ENCODE results near the gene LRMDA.

Gene LRMDA

DNA sequence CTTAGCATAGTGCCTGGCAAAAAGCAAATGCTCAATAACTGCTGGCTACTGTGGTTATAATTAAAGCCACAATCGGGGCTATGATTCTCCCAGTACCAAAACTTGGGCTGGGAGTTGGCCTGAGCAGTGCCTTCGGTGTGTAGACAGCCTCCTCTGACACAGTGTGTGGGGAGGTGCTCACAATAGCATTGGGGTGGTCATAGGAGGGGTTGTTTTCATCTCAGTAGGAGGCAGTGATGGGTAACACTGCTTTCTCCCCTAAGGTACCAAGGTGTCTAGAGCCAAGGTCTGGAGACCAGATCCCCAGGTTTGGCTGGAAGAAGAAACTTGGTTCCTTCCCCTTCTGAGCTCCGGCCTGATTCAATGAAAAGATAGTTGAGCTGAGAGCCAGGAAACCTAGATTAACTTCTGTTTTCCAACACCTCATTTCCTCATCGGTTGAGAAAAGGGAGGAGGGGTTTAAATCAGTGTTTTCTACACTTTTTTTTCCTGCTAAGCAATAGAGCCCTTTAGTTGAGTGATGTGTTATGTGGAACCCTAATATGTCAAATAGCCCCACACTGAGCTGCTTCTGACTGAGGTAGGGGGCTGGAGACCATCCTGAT, 68.2 kb downstream of the LRMDA start:
- Histone ChIP-seq H3K4me1 (ENCODE audit: insufficient read depth, low read length, poor library complexity, severe bottlenecking) (no peaks in the 10 kb centered on the region), H3K79me2 (ENCODE audit: insufficient read depth, low read length) (no peaks in the 10 kb centered on the region), H3F3A (ENCODE audit: low read depth) (no peaks in the 10 kb centered on the region), H3K9me3 (ENCODE audit: insufficient read depth, low read depth, low read length) (no peaks in the 10 kb centered on the region), H3K9me2 (replicated peaks; ENCODE audit: low read depth, low read length) (no peaks in the 10 kb centered on the region), H3K4me3 (ENCODE audit: low read length, poor library complexity, severe bottlenecking) (no peak overlapping the region), H2AFZ (ENCODE audit: low read length) (no peak overlapping the region), H3K4me2 (ENCODE audit: low read depth, low read length, poor library complexity, severe bottlenecking) (no peak overlapping the region), H3K36me3 (ENCODE audit: insufficient read depth, low read length) (no peaks in the 10 kb centered on the region), H4K20me1 (ENCODE audit: insufficient read depth, low read length, poor library complexity, severe bottlenecking) (no peaks in the 10 kb centered on the region), H3K9ac (ENCODE audit: low read depth, low read length, poor library complexity, severe bottlenecking) (no peak overlapping the region), H3K27me3 (ENCODE audit: insufficient read depth, low read length, poor library complexity, severe bottlenecking) (no peaks in the 10 kb centered on the region)
- TF ChIP-seq, protein P1, sequence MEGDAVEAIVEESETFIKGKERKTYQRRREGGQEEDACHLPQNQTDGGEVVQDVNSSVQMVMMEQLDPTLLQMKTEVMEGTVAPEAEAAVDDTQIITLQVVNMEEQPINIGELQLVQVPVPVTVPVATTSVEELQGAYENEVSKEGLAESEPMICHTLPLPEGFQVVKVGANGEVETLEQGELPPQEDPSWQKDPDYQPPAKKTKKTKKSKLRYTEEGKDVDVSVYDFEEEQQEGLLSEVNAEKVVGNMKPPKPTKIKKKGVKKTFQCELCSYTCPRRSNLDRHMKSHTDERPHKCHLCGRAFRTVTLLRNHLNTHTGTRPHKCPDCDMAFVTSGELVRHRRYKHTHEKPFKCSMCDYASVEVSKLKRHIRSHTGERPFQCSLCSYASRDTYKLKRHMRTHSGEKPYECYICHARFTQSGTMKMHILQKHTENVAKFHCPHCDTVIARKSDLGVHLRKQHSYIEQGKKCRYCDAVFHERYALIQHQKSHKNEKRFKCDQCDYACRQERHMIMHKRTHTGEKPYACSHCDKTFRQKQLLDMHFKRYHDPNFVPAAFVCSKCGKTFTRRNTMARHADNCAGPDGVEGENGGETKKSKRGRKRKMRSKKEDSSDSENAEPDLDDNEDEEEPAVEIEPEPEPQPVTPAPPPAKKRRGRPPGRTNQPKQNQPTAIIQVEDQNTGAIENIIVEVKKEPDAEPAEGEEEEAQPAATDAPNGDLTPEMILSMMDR (conservative IDR thresholded peaks at IDR 0.05; ENCODE audit: low read length), result no peak
- TF ChIP-seq EZH2phosphoT487 (IDR thresholded peaks at IDR 0.05; ENCODE audit: borderline replicate concordance), result no peak

DNA sequence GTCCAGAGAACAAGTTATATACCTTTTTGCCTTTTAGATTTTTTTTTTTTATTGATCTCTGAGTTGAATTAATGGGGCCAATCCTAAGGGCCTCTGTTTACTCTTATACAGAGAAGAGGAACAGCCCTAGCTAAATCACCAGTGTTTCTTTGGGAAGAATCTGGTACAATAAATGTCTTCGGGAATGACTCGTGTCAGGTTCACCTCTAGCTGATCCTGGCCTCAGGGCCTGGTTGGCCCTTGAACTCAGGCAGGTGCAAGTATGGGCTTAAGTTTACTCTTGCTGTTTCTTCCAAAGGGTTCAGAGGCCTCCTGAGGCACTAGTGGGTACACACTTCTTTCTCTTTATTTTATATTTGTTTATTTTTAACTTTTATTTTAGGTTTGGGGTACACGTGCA, 71.0 kb downstream of the LRMDA start:
- Histone ChIP-seq H3K4me1 (ENCODE audit: insufficient read depth, low read length, poor library complexity, severe bottlenecking) (peaks cover 8% of the 10 kb centered on the region), H3K9me3 (ENCODE audit: insufficient read depth, low read depth, low read length) (no peaks in the 10 kb centered on the region), H2AFZ (ENCODE audit: low read length) (no peak overlapping the region)

DNA sequence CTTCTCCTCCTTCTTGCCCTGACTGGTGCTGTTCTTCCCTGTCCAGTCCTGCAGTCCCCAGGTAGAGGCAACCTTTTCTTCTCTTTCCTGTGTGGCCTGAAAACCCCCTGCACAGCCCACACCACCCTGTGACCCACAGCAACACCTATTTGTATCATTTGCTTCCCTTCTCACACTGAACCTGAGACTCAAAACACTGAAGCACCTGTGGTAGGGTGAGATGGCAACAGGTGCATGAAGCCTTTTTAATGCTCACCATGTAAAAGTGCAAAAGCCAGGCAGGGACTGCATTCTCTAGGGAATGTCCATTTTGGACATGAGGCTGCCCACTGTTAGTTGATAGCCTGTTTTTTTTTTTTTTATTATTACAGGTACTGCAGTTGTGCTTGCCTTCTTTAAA, 71.4 kb downstream of the LRMDA start:
- Histone ChIP-seq H3F3A (ENCODE audit: low read depth) (no peaks in the 10 kb centered on the region), H3K9ac (ENCODE audit: low read depth, low read length, poor library complexity, severe bottlenecking) (no peak overlapping the region), H3K4me2 (ENCODE audit: low read depth, low read length, poor library complexity, severe bottlenecking) (no peak overlapping the region), H3K27me3 (ENCODE audit: insufficient read depth, low read length, poor library complexity, severe bottlenecking) (no peaks in the 10 kb centered on the region), H3K9me3 (ENCODE audit: insufficient read depth, low read depth, low read length) (no peaks in the 10 kb centered on the region), H3K4me3 (ENCODE audit: low read length, poor library complexity, severe bottlenecking) (no peak overlapping the region), H2AFZ (ENCODE audit: low read length) (no peak overlapping the region), H4K20me1 (ENCODE audit: insufficient read depth, low read length, poor library complexity, severe bottlenecking) (no peaks in the 10 kb centered on the region), H3K36me3 (ENCODE audit: insufficient read depth, low read length) (no peaks in the 10 kb centered on the region), H3K4me1 (ENCODE audit: insufficient read depth, low read length, poor library complexity, severe bottlenecking) (peaks cover 10% of the 10 kb centered on the region), H3K79me2 (ENCODE audit: insufficient read depth, low read length) (no peaks in the 10 kb centered on the region), H3K9me2 (replicated peaks; ENCODE audit: low read depth, low read length) (no peaks in the 10 kb centered on the region)
- TF ChIP-seq EZH2phosphoT487 (IDR thresholded peaks at IDR 0.05; ENCODE audit: borderline replicate concordance), result no peak
- TF ChIP-seq, protein P1 (conservative IDR thresholded peaks at IDR 0.05; ENCODE audit: low read length), result no peak

More for the DNA sequence above, 71.0 kb downstream of the LRMDA start:
- H3K4me2 ChIP-seq (ENCODE audit: low read depth, low read length, poor library complexity, severe bottlenecking), result no peak overlapping the region
- H3K79me2 ChIP-seq (ENCODE audit: insufficient read depth, low read length), result no peaks in the 10 kb centered on the region
- TF ChIP-seq, protein P1 (conservative IDR thresholded peaks at IDR 0.05; ENCODE audit: low read length), result no peak
- no peak for TF ChIP-seq EZH2phosphoT487 (IDR thresholded peaks at IDR 0.05; ENCODE audit: borderline replicate concordance)
- H3K9me2 ChIP-seq (replicated peaks; ENCODE audit: low read depth, low read length), result no peaks in the 10 kb centered on the region
- no peaks in the 10 kb centered on the region for H4K20me1 ChIP-seq (ENCODE audit: insufficient read depth, low read length, poor library complexity, severe bottlenecking)
- no peaks in the 10 kb centered on the region for H3F3A ChIP-seq (ENCODE audit: low read depth)
- H3K9ac ChIP-seq (ENCODE audit: low read depth, low read length, poor library complexity, severe bottlenecking), result no peak overlapping the region
- H3K4me3 ChIP-seq (ENCODE audit: low read length, poor library complexity, severe bottlenecking), result no peak overlapping the region
- no peaks in the 10 kb centered on the region for H3K27me3 ChIP-seq (ENCODE audit: insufficient read depth, low read length, poor library complexity, severe bottlenecking)
- no peaks in the 10 kb centered on the region for H3K36me3 ChIP-seq (ENCODE audit: insufficient read depth, low read length)

All from Loucy (cell line).